H9 (cell line): ENCODE measurements around the gene PROX2. TPM values are rescaled to one million over a fixed set of nuclear protein-coding genes. Genes with fewer than 3 reads are reported as not detected.

Source experiments
- DNase-seq: peaks from one replicate; pipeline ENCODE4 v3.0.0-alpha.2; 2017
- H2AFZ ChIP-seq: one replicate; pipeline ENCODE4 v1.6.1; 2013; ENCODE audit warnings: mild to moderate bottlenecking, low read length, control low read depth, moderate library complexity
- H2AK5ac ChIP-seq: 2 replicates; pipeline ENCODE4 v1.6.1; 2013; ENCODE audit warnings: low read length, control low read depth, mixed read lengths; ENCODE audit not compliant: insufficient read length
- H2BK120ac ChIP-seq: one replicate; pipeline ENCODE4 v1.6.1; 2013; ENCODE audit warnings: low read depth, mild to moderate bottlenecking, low read length, control low read depth, inconsistent platforms; ENCODE audit not compliant: poor library complexity, severe bottlenecking
- H2BK12ac ChIP-seq: 2 replicates; pipeline ENCODE4 v1.6.1; 2013; ENCODE audit warnings: low read length, control low read depth, mixed read lengths, low read depth; ENCODE audit not compliant: insufficient read length
- H2BK15ac ChIP-seq: 2 replicates; pipeline ENCODE4 v1.6.1; 2013; ENCODE audit warnings: low read depth, low read length, control low read depth
- H2BK20ac ChIP-seq: one replicate; pipeline ENCODE4 v1.6.1; 2013; ENCODE audit warnings: low read depth, mild to moderate bottlenecking, low read length, control low read depth, inconsistent platforms; ENCODE audit not compliant: poor library complexity, severe bottlenecking
- H2BK5ac ChIP-seq: 2 replicates; pipeline ENCODE4 v1.6.1; 2013; ENCODE audit warnings: low read length, control low read depth, mixed read lengths; ENCODE audit not compliant: insufficient read length
- H3K14ac ChIP-seq: 2 replicates; pipeline ENCODE4 v1.6.1; 2013; ENCODE audit warnings: low read length, control low read depth; ENCODE audit not compliant: insufficient read depth
- H3K18ac ChIP-seq: 2 replicates; pipeline ENCODE4 v1.6.1; 2013; ENCODE audit warnings: low read depth, mild to moderate bottlenecking, mixed read lengths, low read length, control low read depth; ENCODE audit not compliant: insufficient read length
- H3K23ac ChIP-seq: 2 replicates; pipeline ENCODE4 v1.6.1; 2013; ENCODE audit warnings: low read length, control low read depth, mixed read lengths, low read depth; ENCODE audit not compliant: insufficient read length
- H3K23me2 ChIP-seq: 2 replicates; pipeline ENCODE4 v1.6.1; 2013; ENCODE audit warnings: low read depth, mild to moderate bottlenecking, mixed read lengths, low read length, control low read depth; ENCODE audit not compliant: insufficient read length, poor library complexity, severe bottlenecking
- H3K27ac ChIP-seq: 2 replicates; pipeline ENCODE4 v1.5.1; 2013; ENCODE audit warnings: low read length, control low read depth, mixed read lengths, low read depth; ENCODE audit not compliant: insufficient read length
- H3K27me3 ChIP-seq: 2 replicates; pipeline ENCODE4 v1.6.1; 2013; ENCODE audit warnings: low read length, control low read depth, inconsistent platforms; ENCODE audit not compliant: insufficient read depth
- H3K4ac ChIP-seq: 2 replicates; pipeline ENCODE4 v1.6.1; 2013; ENCODE audit warnings: low read depth, mild to moderate bottlenecking, control low read depth, inconsistent platforms, low read length, moderate library complexity
- H3K4me1 ChIP-seq: 2 replicates; pipeline ENCODE4 v1.6.1; 2013; ENCODE audit warnings: low read length, control low read depth, inconsistent platforms; ENCODE audit not compliant: insufficient read depth
- H3K4me2 ChIP-seq: 2 replicates; pipeline ENCODE4 v1.6.1; 2013; ENCODE audit warnings: low read length, control low read depth, mixed read lengths; ENCODE audit not compliant: insufficient read length, insufficient read depth
- H3K56ac ChIP-seq: 2 replicates; pipeline ENCODE4 v1.6.1; 2013; ENCODE audit warnings: low read depth, mild to moderate bottlenecking, mixed read lengths, low read length, control low read depth; ENCODE audit not compliant: insufficient read length
- H3K79me1 ChIP-seq: 2 replicates; pipeline ENCODE4 v1.6.1; 2013; ENCODE audit warnings: low read depth, mild to moderate bottlenecking, moderate library complexity, low read length, control low read depth, inconsistent platforms; ENCODE audit not compliant: insufficient read depth, poor library complexity, severe bottlenecking
- H3K79me2 ChIP-seq: 2 replicates; pipeline ENCODE4 v1.6.1; 2013; ENCODE audit warnings: low read length, control low read depth, inconsistent platforms; ENCODE audit not compliant: insufficient read depth
- H3K9ac ChIP-seq: 2 replicates; pipeline ENCODE4 v1.6.1; 2013; ENCODE audit warnings: low read length, control low read depth, mixed read lengths; ENCODE audit not compliant: insufficient read length; ENCODE audit errors: extremely low read depth
- H3K9me3 ChIP-seq: one replicate; pipeline ENCODE4 v1.6.1; 2013; ENCODE audit warnings: low read depth, low read length, inconsistent platforms; ENCODE audit not compliant: control insufficient read depth
- H3T11ph ChIP-seq: one replicate; pipeline ENCODE4 v1.6.1; 2013; ENCODE audit warnings: mild to moderate bottlenecking, low read length, control low read depth, inconsistent platforms
- H4K20me1 ChIP-seq: one replicate; pipeline ENCODE4 v1.6.1; 2013; ENCODE audit not compliant: control insufficient read depth, insufficient read length, insufficient read depth
- H4K5ac ChIP-seq: 2 replicates; pipeline ENCODE4 v1.6.1; 2013; ENCODE audit warnings: low read depth, mild to moderate bottlenecking, mixed read lengths, low read length, control low read depth; ENCODE audit not compliant: insufficient read length
- H4K8ac ChIP-seq: replicated peaks from 2 replicates; pipeline ENCODE4 v1.6.1; 2013; ENCODE audit warnings: low read length, control low read depth, mixed read lengths, low read depth; ENCODE audit not compliant: insufficient read length
- H4K91ac ChIP-seq: 2 replicates; pipeline ENCODE4 v1.6.1; 2013; ENCODE audit warnings: low read depth, mild to moderate bottlenecking, moderate library complexity, mixed read lengths, low read length, control low read depth; ENCODE audit not compliant: insufficient read length
- H3K27ac Mint-ChIP-seq, 3 experiments: 2 replicates in 2 of 3; 3 replicates in 1 of 3; pipeline ENCODE4 v1.8.0; 2020 to 2021; ENCODE audit warnings: mixed read lengths in 3 of 3, mild to moderate bottlenecking in 1 of 3, moderate library complexity in 1 of 3
- H3K27me3 Mint-ChIP-seq: 2 replicates; pipeline ENCODE4 v1.8.0; 2021; ENCODE audit warnings: low read depth, mild to moderate bottlenecking, moderate library complexity, mixed read lengths
- H3K36me3 Mint-ChIP-seq, 3 experiments: 2 replicates in 2 of 3; 3 replicates in 1 of 3; pipeline ENCODE4 v1.8.0; 2020 to 2021; ENCODE audit warnings: low read depth in 3 of 3, mixed read lengths in 3 of 3; ENCODE audit not compliant: insufficient read depth in 1 of 3
- H3K4me1 Mint-ChIP-seq, 2 experiments: 2 replicates each; pipeline ENCODE4 v1.8.0; 2020; ENCODE audit warnings: mixed read lengths in 2 of 2
- H3K4me3 Mint-ChIP-seq, 2 experiments: 2 replicates in 1 of 2; 3 replicates in 1 of 2; pipeline ENCODE4 v1.8.0; 2020 to 2021; ENCODE audit warnings: mild to moderate bottlenecking in 2 of 2, mixed read lengths in 2 of 2, moderate library complexity in 1 of 2
- H3K9me3 Mint-ChIP-seq, 2 experiments: 2 replicates in 1 of 2; 3 replicates in 1 of 2; pipeline ENCODE4 v1.8.0; 2020; ENCODE audit warnings: mild to moderate bottlenecking in 2 of 2, mixed read lengths in 2 of 2, moderate library complexity in 1 of 2
- WGBS: extraction: QIAGEN DNeasy Blood & Tissue Kit; methylation state at CpG from one replicate; pipeline ENCODE4 v1.1.7; 2013; ENCODE audit warnings: missing lambda C conversion rate, low lambda C conversion rate, mixed read lengths; ENCODE audit not compliant: insufficient read length; ENCODE audit errors: extremely low coverage; 5-methylcytosine and 5-hydroxymethylcytosine counted together
- total RNA-seq: library from RNA; stranded (reverse); gene quantifications from 2 replicates; pipeline ENCODE4 v1.2.1, GENCODE V29; 2021
- TF ChIP-seq, protein P1 (sequence below): fragments of 200-600 bp; sonication (generic); conservative IDR thresholded peaks from 3 replicates; pipeline ENCODE4 v1.8.0; 2021; ENCODE audit warnings: antibody characterized with exemption, mild to moderate bottlenecking

The PROX2 gene
- total RNA-seq, 1 experiment from 2014 or later = not detected

DNA sequence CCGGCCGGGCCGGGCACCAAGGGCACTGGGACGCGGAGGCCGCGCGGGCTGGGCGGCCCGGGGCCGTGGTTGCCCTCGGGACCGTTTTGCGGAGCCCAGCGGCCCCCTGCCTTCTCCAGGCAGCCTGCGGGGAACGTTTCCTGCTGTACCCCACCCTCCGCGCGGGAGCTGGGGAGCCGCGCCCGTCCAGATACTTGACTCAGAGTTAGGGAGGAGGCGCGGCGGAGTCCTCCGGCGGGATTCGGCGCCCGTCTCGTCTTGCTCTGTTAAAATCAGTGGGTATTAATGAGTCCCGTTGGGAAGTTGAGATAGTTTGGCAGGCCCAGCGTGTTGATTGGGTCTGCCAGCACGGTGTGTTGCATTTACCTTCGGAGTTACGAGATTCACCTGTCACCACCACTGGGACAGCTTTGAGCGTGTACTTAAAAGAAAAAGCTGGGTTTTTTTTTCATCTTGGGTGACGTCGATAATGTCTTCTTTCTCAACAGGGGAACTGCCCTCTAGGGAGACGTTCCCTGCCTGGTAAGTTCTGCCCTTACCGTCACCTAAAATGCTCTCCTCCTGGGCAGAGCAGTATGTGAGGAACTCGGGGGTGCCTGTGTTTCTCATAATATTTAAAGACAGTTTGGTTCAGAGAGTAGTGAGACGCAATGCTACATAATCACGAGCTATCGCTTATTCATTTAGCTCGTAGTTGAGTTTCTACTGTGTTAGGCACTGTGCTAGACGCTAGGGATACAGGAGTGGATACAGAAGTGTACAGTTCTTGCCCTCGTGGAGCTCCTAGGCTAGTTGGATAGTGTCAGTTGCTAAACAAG, 6.4 kb upstream of the PROX2 start:
- peak overlapping the region; percentile 100 for H3K4me2 ChIP-seq
- peak overlapping the region; percentile 21; the same call in 1 of the 2 replicates for H3K14ac ChIP-seq
- DNase-seq = no peak
- H3K56ac ChIP-seq = no peak overlapping the region
- no peak overlapping the region for H3K23ac ChIP-seq
- no peak overlapping the region for H2BK12ac ChIP-seq
- Mint-ChIP-seq H3K36me3 (peaks cover 4 to 13% (median 6%) of the 10 kb centered on the region in 3 experiments; a peak in 6 of 7 replicates), H3K4me1 (peaks cover 54 to 60% of the 10 kb centered on the region in 2 experiments), H3K27ac (peak overlapping the region; percentile 90 to 97 (median 95)), H3K27me3 (no peaks in the 10 kb centered on the region), H3K9me3 (no peaks in the 10 kb centered on the region; a peak in 1 of 5 replicates), H3K4me3 (peak overlapping the region; percentile 94 to 98)
- H4K8ac ChIP-seq = no peak overlapping the region
- no peak overlapping the region for H3K27ac ChIP-seq
- no peak overlapping the region for H3K4ac ChIP-seq
- no peak overlapping the region for H3K18ac ChIP-seq
- H3K4me1 ChIP-seq = peaks cover 24% of the 10 kb centered on the region
- no peak overlapping the region for H2BK20ac ChIP-seq
- H3K79me2 ChIP-seq = peaks cover 28% of the 10 kb centered on the region; the same call in 1 of the 2 replicates
- no peaks in the 10 kb centered on the region for H4K20me1 ChIP-seq
- H4K5ac ChIP-seq = no peak overlapping the region
- H4K91ac ChIP-seq = no peak overlapping the region
- H3K9ac ChIP-seq = peak overlapping the region; percentile 93
- H3K23me2 ChIP-seq = peaks cover 11% of the 10 kb centered on the region
- H3K9me3 ChIP-seq = no peaks in the 10 kb centered on the region
- H2BK15ac ChIP-seq = no peak overlapping the region
- H2BK5ac ChIP-seq = no peak overlapping the region
- H2AK5ac ChIP-seq = no peak overlapping the region
- H2AFZ ChIP-seq = no peak overlapping the region
- H3K27me3 ChIP-seq = no peaks in the 10 kb centered on the region
- no peak overlapping the region for H2BK120ac ChIP-seq
- TF ChIP-seq, protein P1, sequence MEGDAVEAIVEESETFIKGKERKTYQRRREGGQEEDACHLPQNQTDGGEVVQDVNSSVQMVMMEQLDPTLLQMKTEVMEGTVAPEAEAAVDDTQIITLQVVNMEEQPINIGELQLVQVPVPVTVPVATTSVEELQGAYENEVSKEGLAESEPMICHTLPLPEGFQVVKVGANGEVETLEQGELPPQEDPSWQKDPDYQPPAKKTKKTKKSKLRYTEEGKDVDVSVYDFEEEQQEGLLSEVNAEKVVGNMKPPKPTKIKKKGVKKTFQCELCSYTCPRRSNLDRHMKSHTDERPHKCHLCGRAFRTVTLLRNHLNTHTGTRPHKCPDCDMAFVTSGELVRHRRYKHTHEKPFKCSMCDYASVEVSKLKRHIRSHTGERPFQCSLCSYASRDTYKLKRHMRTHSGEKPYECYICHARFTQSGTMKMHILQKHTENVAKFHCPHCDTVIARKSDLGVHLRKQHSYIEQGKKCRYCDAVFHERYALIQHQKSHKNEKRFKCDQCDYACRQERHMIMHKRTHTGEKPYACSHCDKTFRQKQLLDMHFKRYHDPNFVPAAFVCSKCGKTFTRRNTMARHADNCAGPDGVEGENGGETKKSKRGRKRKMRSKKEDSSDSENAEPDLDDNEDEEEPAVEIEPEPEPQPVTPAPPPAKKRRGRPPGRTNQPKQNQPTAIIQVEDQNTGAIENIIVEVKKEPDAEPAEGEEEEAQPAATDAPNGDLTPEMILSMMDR = no peak
- H3K79me1 ChIP-seq = peaks cover 20% of the 10 kb centered on the region
- no CpG with 5 or more reads among the region's 49 CpGs for WGBS
- H3T11ph ChIP-seq = no peak overlapping the region
